ENCODE data around the gene SDF2L1.

The SDF2L1 gene

GRCh38 chr22:21684492-21685163, 42.5 kb downstream of the SDF2L1 start:
- Histone ChIP-seq H3K36me3 (ENCODE audit: control insufficient read depth, insufficient read depth, low read length) (peaks cover 1% of the 10 kb centered on the region), H3K27ac (ENCODE audit: low read depth, low read length) (no peak overlapping the region), H3K56ac (ENCODE audit: low read length) (no peak overlapping the region), H2BK120ac (ENCODE audit: low read depth, low read length) (no peak overlapping the region), H3K27me3 (ENCODE audit: insufficient read depth, low read length, poor library complexity) (no peaks in the 10 kb centered on the region), H3K18ac (ENCODE audit: low read length) (no peak overlapping the region), H4K8ac (ENCODE audit: low read depth, low read length) (no peak overlapping the region), H2AK5ac (ENCODE audit: low read length) (no peak overlapping the region), H3K79me1 (ENCODE audit: low read length) (no peaks in the 10 kb centered on the region), H3K9ac (ENCODE audit: low read length) (no peak overlapping the region), H3K4me2 (ENCODE audit: low read length) (no peak overlapping the region), H3K4me3 (ENCODE audit: low read length) (no peak overlapping the region), H3K79me2 (ENCODE audit: control insufficient read depth, insufficient read depth, low read length) (no peaks in the 10 kb centered on the region), H3K4me1 (ENCODE audit: control insufficient read depth, low read depth, low read length) (no peaks in the 10 kb centered on the region), H2BK5ac (ENCODE audit: low read length) (no peak overlapping the region), H3K4ac (ENCODE audit: low read depth, low read length) (no peak overlapping the region), H3K23ac (ENCODE audit: low read length) (no peak overlapping the region), H4K5ac (ENCODE audit: low read length) (no peak overlapping the region), H2BK15ac (replicated peaks; ENCODE audit: low read depth) (no peak overlapping the region)
- DNase-seq = no peak
- WGBS (ENCODE audit: extremely low coverage, insufficient coverage, low lambda C conversion rate) = no CpG with 5 or more reads among the region's 19 CpGs

- no peak overlapping the region for H4K5ac ChIP-seq (ENCODE audit: low read length)
- H3K4me3 ChIP-seq (ENCODE audit: low read length) = no peak overlapping the region
- no peak overlapping the region for H2BK15ac ChIP-seq (replicated peaks; ENCODE audit: low read depth)
- no peak overlapping the region for H3K23ac ChIP-seq (ENCODE audit: low read length)
- no peaks in the 10 kb centered on the region for H3K4me1 ChIP-seq (ENCODE audit: control insufficient read depth, low read depth, low read length)
- peaks cover 1% of the 10 kb centered on the region for H3K36me3 ChIP-seq (ENCODE audit: control insufficient read depth, insufficient read depth, low read length)
- no peak overlapping the region for H3K27ac ChIP-seq (ENCODE audit: low read depth, low read length)
- no peaks in the 10 kb centered on the region for H3K79me1 ChIP-seq (ENCODE audit: low read length)
- no peaks in the 10 kb centered on the region for H3K27me3 ChIP-seq (ENCODE audit: insufficient read depth, low read length, poor library complexity)
- DNase-seq = no peak
- no peak overlapping the region for H4K8ac ChIP-seq (ENCODE audit: low read depth, low read length)
- no peak overlapping the region for H3K4ac ChIP-seq (ENCODE audit: low read depth, low read length)
- no peaks in the 10 kb centered on the region for H3K79me2 ChIP-seq (ENCODE audit: control insufficient read depth, insufficient read depth, low read length)
- H2BK5ac ChIP-seq (ENCODE audit: low read length) = no peak overlapping the region
- H3K4me2 ChIP-seq (ENCODE audit: low read length) = no peak overlapping the region
- no peak overlapping the region for H3K18ac ChIP-seq (ENCODE audit: low read length)
- no peak overlapping the region for H2BK120ac ChIP-seq (ENCODE audit: low read depth, low read length)
- no CpG with 5 or more reads among the region's 8 CpGs for WGBS (ENCODE audit: extremely low coverage, insufficient coverage, low lambda C conversion rate)
- no peak overlapping the region for H2AK5ac ChIP-seq (ENCODE audit: low read length)
- no peak overlapping the region for H3K9ac ChIP-seq (ENCODE audit: low read length)
- H3K56ac ChIP-seq (ENCODE audit: low read length) = no peak overlapping the region
Measured at GRCh38 chr22:21685164-21685513, 43.0 kb downstream of the SDF2L1 start.

- Histone ChIP-seq H3K23ac (ENCODE audit: low read length) (no peak overlapping the region), H3K27me3 (ENCODE audit: insufficient read depth, low read length, poor library complexity) (no peaks in the 10 kb centered on the region), H3K36me3 (ENCODE audit: control insufficient read depth, insufficient read depth, low read length) (no peaks in the 10 kb centered on the region), H2BK15ac (replicated peaks; ENCODE audit: low read depth) (no peak overlapping the region), H3K79me1 (ENCODE audit: low read length) (no peaks in the 10 kb centered on the region), H3K79me2 (ENCODE audit: control insufficient read depth, insufficient read depth, low read length) (no peaks in the 10 kb centered on the region), H3K56ac (ENCODE audit: low read length) (no peak overlapping the region), H3K18ac (ENCODE audit: low read length) (no peak overlapping the region), H4K8ac (ENCODE audit: low read depth, low read length) (no peak overlapping the region), H2BK5ac (ENCODE audit: low read length) (no peak overlapping the region), H3K9ac (ENCODE audit: low read length) (no peak overlapping the region), H3K4me3 (ENCODE audit: low read length) (no peak overlapping the region), H3K4me2 (ENCODE audit: low read length) (no peak overlapping the region), H3K4me1 (ENCODE audit: control insufficient read depth, low read depth, low read length) (no peaks in the 10 kb centered on the region), H2AK5ac (ENCODE audit: low read length) (no peak overlapping the region), H3K27ac (ENCODE audit: low read depth, low read length) (no peak overlapping the region), H2BK120ac (ENCODE audit: low read depth, low read length) (no peak overlapping the region), H4K5ac (ENCODE audit: low read length) (no peak overlapping the region), H3K4ac (ENCODE audit: low read depth, low read length) (no peak overlapping the region)
- no CpG with 5 or more reads among the region's 8 CpGs for WGBS (ENCODE audit: extremely low coverage, insufficient coverage, low lambda C conversion rate)
- no peak for DNase-seq
Measured at GRCh38 chr22:21686193-21686608, 44.1 kb downstream of the SDF2L1 start.

GRCh38 chr22:21686634-21687393, 44.7 kb downstream of the SDF2L1 start:
- H2BK5ac ChIP-seq (ENCODE audit: low read length) = no peak overlapping the region
- H2BK15ac ChIP-seq (replicated peaks; ENCODE audit: low read depth) = no peak overlapping the region
- no peak overlapping the region for H3K4me3 ChIP-seq (ENCODE audit: low read length)
- H3K27me3 ChIP-seq (ENCODE audit: insufficient read depth, low read length, poor library complexity) = no peaks in the 10 kb centered on the region
- no peak for DNase-seq
- H3K18ac ChIP-seq (ENCODE audit: low read length) = no peak overlapping the region
- no peaks in the 10 kb centered on the region for H3K79me2 ChIP-seq (ENCODE audit: control insufficient read depth, insufficient read depth, low read length)
- H3K4me1 ChIP-seq (ENCODE audit: control insufficient read depth, low read depth, low read length) = no peaks in the 10 kb centered on the region
- no peak overlapping the region for H3K4me2 ChIP-seq (ENCODE audit: low read length)
- no peak overlapping the region for H2BK120ac ChIP-seq (ENCODE audit: low read depth, low read length)
- H2AK5ac ChIP-seq (ENCODE audit: low read length) = no peak overlapping the region
- H3K27ac ChIP-seq (ENCODE audit: low read depth, low read length) = no peak overlapping the region
- H4K5ac ChIP-seq (ENCODE audit: low read length) = no peak overlapping the region
- no CpG with 5 or more reads among the region's 23 CpGs for WGBS (ENCODE audit: extremely low coverage, insufficient coverage, low lambda C conversion rate)
- H3K4ac ChIP-seq (ENCODE audit: low read depth, low read length) = no peak overlapping the region
- no peak overlapping the region for H3K23ac ChIP-seq (ENCODE audit: low read length)
- H4K8ac ChIP-seq (ENCODE audit: low read depth, low read length) = no peak overlapping the region
- no peaks in the 10 kb centered on the region for H3K36me3 ChIP-seq (ENCODE audit: control insufficient read depth, insufficient read depth, low read length)
- no peaks in the 10 kb centered on the region for H3K79me1 ChIP-seq (ENCODE audit: low read length)
- no peak overlapping the region for H3K9ac ChIP-seq (ENCODE audit: low read length)
- H3K56ac ChIP-seq (ENCODE audit: low read length) = no peak overlapping the region

GRCh38 chr22:21687685-21688259, 45.7 kb downstream of the SDF2L1 start:
- no peak overlapping the region for H3K4ac ChIP-seq (ENCODE audit: low read depth, low read length)
- no peak overlapping the region for H3K9ac ChIP-seq (ENCODE audit: low read length)
- no peaks in the 10 kb centered on the region for H3K36me3 ChIP-seq (ENCODE audit: control insufficient read depth, insufficient read depth, low read length)
- no peak overlapping the region for H3K23ac ChIP-seq (ENCODE audit: low read length)
- WGBS (ENCODE audit: extremely low coverage, insufficient coverage, low lambda C conversion rate) = no CpG with 5 or more reads among the region's 11 CpGs
- no peak overlapping the region for H2AK5ac ChIP-seq (ENCODE audit: low read length)
- no peak for DNase-seq
- H3K56ac ChIP-seq (ENCODE audit: low read length) = no peak overlapping the region
- no peak overlapping the region for H3K4me3 ChIP-seq (ENCODE audit: low read length)
- H2BK120ac ChIP-seq (ENCODE audit: low read depth, low read length) = no peak overlapping the region
- H3K18ac ChIP-seq (ENCODE audit: low read length) = no peak overlapping the region
- no peak overlapping the region for H2BK15ac ChIP-seq (replicated peaks; ENCODE audit: low read depth)
- no peak overlapping the region for H4K5ac ChIP-seq (ENCODE audit: low read length)
- no peaks in the 10 kb centered on the region for H3K79me2 ChIP-seq (ENCODE audit: control insufficient read depth, insufficient read depth, low read length)
- no peaks in the 10 kb centered on the region for H3K4me1 ChIP-seq (ENCODE audit: control insufficient read depth, low read depth, low read length)
- H3K79me1 ChIP-seq (ENCODE audit: low read length) = no peaks in the 10 kb centered on the region
- no peak overlapping the region for H2BK5ac ChIP-seq (ENCODE audit: low read length)
- H3K27ac ChIP-seq (ENCODE audit: low read depth, low read length) = no peak overlapping the region
- H3K4me2 ChIP-seq (ENCODE audit: low read length) = no peak overlapping the region
- no peaks in the 10 kb centered on the region for H3K27me3 ChIP-seq (ENCODE audit: insufficient read depth, low read length, poor library complexity)
- no peak overlapping the region for H4K8ac ChIP-seq (ENCODE audit: low read depth, low read length)

All from mesendoderm (in vitro differentiated cells).